K562 (cell line): Measurements from ENCODE around the gene RPL21. TPM values are rescaled to one million over a fixed set of nuclear protein-coding genes. Genes with fewer than 3 reads are reported as not detected.
A peak's percentile ranks its signal among the peaks of the same experiment; 100 is the strongest.

ENCODE experiments used
- FOXJ3 ChIP-seq: sonication (generic); formaldehyde crosslinking; IDR thresholded peaks from 2 replicates; pipeline ENCODE4 v1.4.0; 2020; ENCODE audit warnings: mild to moderate bottlenecking, missing genetic modification reagents
- PHB2 ChIP-seq: fragments of 450-650 bp; IDR thresholded peaks from 2 replicates; pipeline ENCODE4 v1.6.1; 2017; ENCODE audit warnings: low read depth
- polyA plus RNA-seq, 8 experiments: library from polyadenylated mRNA; depleted of rRNA in 4 of 8; stranded (reverse) in 5 of 8; unstranded in 3 of 8; fragments of >200 nt; fragmentation: Nextera tagmentation in 2 of 8; fragmentation: Illumina TruSeq in 1 of 8; extraction: Ambion mirVana in 2 of 8; extraction: Trizol in 1 of 8; gene quantifications; 2 replicates each; pipeline versions ENCODE4 v1.2.1 to v1.2.3, GENCODE V29; 2011 to 2014; ENCODE audit warnings: inconsistent platforms in 1 of 8, missing spikeins in 1 of 8
- total RNA-seq, 7 experiments: library from RNA; depleted of rRNA in 6 of 7; stranded (reverse); fragments of >200 nt in 6 of 7; fragmentation: Illumina TruSeq in 2 of 7; extraction: Trizol in 2 of 7; gene quantifications; 2 replicates each; pipeline versions ENCODE4 v1.2.1 to v1.2.3, GENCODE V29; 2011 to 2021; ENCODE audit warnings: low replicate concordance in 1 of 7
- TF ChIP-seq, protein P1 (sequence below): sonication (generic); formaldehyde crosslinking; IDR thresholded peaks from 2 replicates; pipeline ENCODE4 v1.8.1; 2023; ENCODE audit warnings: mild to moderate bottlenecking, missing genetic modification reagents, moderate library complexity
- TF ChIP-seq, protein P2 (sequence below): sonication (generic); formaldehyde crosslinking; IDR thresholded peaks from 2 replicates; pipeline ENCODE4 v1.8.0; 2022; ENCODE audit warnings: mild to moderate bottlenecking, missing genetic modification reagents
- TF ChIP-seq, protein P3 (sequence below): fragments of 250-450 bp; sonication (Bioruptor Pico); IDR thresholded peaks from 2 replicates; pipeline ENCODE4 v1.4.0; 2020; ENCODE audit warnings: mild to moderate bottlenecking
- TF ChIP-seq, protein P4 (sequence below): sonication (generic); formaldehyde crosslinking; IDR thresholded peaks from 2 replicates; pipeline ENCODE4 v1.5.0; 2020; ENCODE audit warnings: missing genetic modification reagents
- TF ChIP-seq, protein P5 (sequence below), 2 experiments: fragments of 450-650 bp in 1 of 2; sonication (generic) in 1 of 2; formaldehyde crosslinking in 1 of 2; IDR thresholded peaks; 2 replicates each; pipeline versions ENCODE4 v1.7.1 to v1.9.0; 2016 to 2022; ENCODE audit warnings: inconsistent platforms in 1 of 2, mild to moderate bottlenecking in 1 of 2, missing genetic modification reagents in 1 of 2

RPL21 gene
- total and polyA plus RNA-seq, 9 of the 15 experiments (the other 6 are each of a cell fraction or from before 2014, with no cell fraction given): 622 to 4,203 (median 1,676) TPM

DNA sequence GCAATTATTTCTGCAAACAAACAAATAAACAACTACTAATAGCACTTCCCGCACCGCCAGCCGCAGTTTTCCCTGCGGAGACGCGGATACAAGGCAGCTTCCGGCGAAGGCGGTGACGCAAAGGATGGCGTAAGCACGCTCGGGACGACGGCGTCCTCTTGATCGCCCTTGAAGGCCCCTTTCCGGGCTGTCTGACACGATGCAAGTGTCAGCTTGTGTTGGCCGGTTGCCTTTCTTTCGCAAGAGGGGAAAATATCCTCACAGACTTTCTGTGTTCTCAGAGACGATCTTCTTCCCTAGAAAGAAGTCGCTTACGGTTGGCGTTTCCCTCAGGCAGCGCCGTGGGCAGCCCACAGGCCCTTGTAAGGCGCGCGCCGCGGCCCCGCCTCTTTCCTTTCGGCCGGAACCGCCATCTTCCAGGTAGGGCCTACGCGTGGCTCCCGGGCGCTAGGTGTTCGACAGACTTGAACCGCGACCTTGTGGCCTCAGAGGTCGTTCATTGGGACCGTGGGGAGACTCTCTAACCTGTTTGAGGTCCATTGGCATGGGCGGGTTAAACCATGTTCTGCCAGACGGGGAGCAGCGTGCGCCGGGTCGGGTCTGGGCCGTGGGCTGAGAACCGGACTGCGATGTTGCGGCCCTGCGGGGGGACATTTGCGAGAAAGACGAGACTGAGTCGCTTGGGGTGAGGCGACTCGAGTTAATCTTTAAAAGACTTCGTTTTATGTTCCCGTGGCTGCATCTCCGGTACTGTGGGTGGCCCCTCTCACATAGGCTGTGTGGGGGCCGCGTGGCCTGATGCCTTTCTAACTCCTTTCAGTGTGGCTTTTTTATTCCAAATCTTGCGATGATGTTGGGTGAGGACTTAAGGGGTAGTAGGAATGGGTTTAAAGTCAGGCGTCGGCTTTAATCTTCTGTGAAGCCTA, at the start of gene RPL21 (continued):
- TF ChIP-seq, protein P1, sequence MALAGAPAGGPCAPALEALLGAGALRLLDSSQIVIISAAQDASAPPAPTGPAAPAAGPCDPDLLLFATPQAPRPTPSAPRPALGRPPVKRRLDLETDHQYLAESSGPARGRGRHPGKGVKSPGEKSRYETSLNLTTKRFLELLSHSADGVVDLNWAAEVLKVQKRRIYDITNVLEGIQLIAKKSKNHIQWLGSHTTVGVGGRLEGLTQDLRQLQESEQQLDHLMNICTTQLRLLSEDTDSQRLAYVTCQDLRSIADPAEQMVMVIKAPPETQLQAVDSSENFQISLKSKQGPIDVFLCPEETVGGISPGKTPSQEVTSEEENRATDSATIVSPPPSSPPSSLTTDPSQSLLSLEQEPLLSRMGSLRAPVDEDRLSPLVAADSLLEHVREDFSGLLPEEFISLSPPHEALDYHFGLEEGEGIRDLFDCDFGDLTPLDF (CRISPR knock-in tag): peak; percentile 48; the same call in 1 of the 2 replicates
- no peak for TF ChIP-seq PHB2
- TF ChIP-seq, protein P2, sequence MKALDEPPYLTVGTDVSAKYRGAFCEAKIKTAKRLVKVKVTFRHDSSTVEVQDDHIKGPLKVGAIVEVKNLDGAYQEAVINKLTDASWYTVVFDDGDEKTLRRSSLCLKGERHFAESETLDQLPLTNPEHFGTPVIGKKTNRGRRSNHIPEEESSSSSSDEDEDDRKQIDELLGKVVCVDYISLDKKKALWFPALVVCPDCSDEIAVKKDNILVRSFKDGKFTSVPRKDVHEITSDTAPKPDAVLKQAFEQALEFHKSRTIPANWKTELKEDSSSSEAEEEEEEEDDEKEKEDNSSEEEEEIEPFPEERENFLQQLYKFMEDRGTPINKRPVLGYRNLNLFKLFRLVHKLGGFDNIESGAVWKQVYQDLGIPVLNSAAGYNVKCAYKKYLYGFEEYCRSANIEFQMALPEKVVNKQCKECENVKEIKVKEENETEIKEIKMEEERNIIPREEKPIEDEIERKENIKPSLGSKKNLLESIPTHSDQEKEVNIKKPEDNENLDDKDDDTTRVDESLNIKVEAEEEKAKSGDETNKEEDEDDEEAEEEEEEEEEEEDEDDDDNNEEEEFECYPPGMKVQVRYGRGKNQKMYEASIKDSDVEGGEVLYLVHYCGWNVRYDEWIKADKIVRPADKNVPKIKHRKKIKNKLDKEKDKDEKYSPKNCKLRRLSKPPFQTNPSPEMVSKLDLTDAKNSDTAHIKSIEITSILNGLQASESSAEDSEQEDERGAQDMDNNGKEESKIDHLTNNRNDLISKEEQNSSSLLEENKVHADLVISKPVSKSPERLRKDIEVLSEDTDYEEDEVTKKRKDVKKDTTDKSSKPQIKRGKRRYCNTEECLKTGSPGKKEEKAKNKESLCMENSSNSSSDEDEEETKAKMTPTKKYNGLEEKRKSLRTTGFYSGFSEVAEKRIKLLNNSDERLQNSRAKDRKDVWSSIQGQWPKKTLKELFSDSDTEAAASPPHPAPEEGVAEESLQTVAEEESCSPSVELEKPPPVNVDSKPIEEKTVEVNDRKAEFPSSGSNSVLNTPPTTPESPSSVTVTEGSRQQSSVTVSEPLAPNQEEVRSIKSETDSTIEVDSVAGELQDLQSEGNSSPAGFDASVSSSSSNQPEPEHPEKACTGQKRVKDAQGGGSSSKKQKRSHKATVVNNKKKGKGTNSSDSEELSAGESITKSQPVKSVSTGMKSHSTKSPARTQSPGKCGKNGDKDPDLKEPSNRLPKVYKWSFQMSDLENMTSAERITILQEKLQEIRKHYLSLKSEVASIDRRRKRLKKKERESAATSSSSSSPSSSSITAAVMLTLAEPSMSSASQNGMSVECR (CRISPR knock-in tag): no peak; the same call in 1 of the 2 replicates
- TF ChIP-seq FOXJ3 (CRISPR knock-in tag): no peak
- TF ChIP-seq, protein P3, sequence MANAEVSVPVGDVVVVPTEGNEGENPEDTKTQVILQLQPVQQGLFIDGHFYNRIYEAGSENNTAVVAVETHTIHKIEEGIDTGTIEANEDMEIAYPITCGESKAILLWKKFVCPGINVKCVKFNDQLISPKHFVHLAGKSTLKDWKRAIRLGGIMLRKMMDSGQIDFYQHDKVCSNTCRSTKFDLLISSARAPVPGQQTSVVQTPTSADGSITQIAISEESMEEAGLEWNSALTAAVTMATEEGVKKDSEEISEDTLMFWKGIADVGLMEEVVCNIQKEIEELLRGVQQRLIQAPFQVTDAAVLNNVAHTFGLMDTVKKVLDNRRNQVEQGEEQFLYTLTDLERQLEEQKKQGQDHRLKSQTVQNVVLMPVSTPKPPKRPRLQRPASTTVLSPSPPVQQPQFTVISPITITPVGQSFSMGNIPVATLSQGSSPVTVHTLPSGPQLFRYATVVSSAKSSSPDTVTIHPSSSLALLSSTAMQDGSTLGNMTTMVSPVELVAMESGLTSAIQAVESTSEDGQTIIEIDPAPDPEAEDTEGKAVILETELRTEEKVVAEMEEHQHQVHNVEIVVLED (CRISPR knock-in tag): peak; percentile 94
- TF ChIP-seq, protein P4, sequence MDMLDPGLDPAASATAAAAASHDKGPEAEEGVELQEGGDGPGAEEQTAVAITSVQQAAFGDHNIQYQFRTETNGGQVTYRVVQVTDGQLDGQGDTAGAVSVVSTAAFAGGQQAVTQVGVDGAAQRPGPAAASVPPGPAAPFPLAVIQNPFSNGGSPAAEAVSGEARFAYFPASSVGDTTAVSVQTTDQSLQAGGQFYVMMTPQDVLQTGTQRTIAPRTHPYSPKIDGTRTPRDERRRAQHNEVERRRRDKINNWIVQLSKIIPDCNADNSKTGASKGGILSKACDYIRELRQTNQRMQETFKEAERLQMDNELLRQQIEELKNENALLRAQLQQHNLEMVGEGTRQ (CRISPR knock-in tag): no peak
- TF ChIP-seq, protein P5, sequence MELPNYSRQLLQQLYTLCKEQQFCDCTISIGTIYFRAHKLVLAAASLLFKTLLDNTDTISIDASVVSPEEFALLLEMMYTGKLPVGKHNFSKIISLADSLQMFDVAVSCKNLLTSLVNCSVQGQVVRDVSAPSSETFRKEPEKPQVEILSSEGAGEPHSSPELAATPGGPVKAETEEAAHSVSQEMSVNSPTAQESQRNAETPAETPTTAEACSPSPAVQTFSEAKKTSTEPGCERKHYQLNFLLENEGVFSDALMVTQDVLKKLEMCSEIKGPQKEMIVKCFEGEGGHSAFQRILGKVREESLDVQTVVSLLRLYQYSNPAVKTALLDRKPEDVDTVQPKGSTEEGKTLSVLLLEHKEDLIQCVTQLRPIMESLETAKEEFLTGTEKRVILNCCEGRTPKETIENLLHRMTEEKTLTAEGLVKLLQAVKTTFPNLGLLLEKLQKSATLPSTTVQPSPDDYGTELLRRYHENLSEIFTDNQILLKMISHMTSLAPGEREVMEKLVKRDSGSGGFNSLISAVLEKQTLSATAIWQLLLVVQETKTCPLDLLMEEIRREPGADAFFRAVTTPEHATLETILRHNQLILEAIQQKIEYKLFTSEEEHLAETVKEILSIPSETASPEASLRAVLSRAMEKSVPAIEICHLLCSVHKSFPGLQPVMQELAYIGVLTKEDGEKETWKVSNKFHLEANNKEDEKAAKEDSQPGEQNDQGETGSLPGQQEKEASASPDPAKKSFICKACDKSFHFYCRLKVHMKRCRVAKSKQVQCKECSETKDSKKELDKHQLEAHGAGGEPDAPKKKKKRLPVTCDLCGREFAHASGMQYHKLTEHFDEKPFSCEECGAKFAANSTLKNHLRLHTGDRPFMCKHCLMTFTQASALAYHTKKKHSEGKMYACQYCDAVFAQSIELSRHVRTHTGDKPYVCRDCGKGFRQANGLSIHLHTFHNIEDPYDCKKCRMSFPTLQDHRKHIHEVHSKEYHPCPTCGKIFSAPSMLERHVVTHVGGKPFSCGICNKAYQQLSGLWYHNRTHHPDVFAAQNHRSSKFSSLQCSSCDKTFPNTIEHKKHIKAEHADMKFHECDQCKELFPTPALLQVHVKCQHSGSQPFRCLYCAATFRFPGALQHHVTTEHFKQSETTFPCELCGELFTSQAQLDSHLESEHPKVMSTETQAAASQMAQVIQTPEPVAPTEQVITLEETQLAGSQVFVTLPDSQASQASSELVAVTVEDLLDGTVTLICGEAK (IDR thresholded peaks at IDR 0.05): peak; percentile 81
- TF ChIP-seq, protein P5 (CRISPR knock-in tag; IDR thresholded peaks at IDR 0.05): no peak
